T-helper 2 cell (primary cell): ENCODE data around the gene DEK.

Experiments
- DNase-seq, 5 experiments: peaks; one replicate each; pipeline versions ENCODE4 v3.0.0 to v3.0.0-alpha.2; 2012 to 2022

The DEK gene

GRCh38 chr6:18265787-18266522, 1.6 kb upstream of the DEK start:
- DNase-seq, result no peak

- DNase-seq, result no peak
Observed at GRCh38 chr6:18264923-18265377, 620 bp upstream of the DEK start.

- DNase-seq, result peak in 3 of 5 experiments; percentile 16 to 52 (median 27)
Observed at GRCh38 chr6:18263418-18264218, 712 bp downstream of the DEK start.

- DNase-seq, result peak in 3 of 5 experiments; percentile 14 to 89 (median 59)
Observed at GRCh38 chr6:18262702-18263417, 1.5 kb downstream of the DEK start.

- DNase-seq, result no peak
Observed at GRCh38 chr6:18261877-18262276, 2.5 kb downstream of the DEK start.

- peak in 1 of 5 experiments; percentile 78 for DNase-seq
Observed at GRCh38 chr6:18260448-18261106, 3.8 kb downstream of the DEK start.

- DNase-seq, result no peak
Observed at GRCh38 chr6:18259675-18260447, 4.5 kb downstream of the DEK start.

GRCh38 chr6:18254793-18255192, 9.5 kb downstream of the DEK start:
- no peak for DNase-seq

- DNase-seq, result no peak
Observed at GRCh38 chr6:18253635-18254034, 10.7 kb downstream of the DEK start.

- no peak for DNase-seq
Observed at GRCh38 chr6:18249271-18249670, 15.1 kb downstream of the DEK start.

GRCh38 chr6:18248698-18249097, 15.6 kb downstream of the DEK start:
- DNase-seq, result no peak

- DNase-seq, result no peak
Observed at GRCh38 chr6:18247002-18247401, 17.3 kb downstream of the DEK start.

- DNase-seq, result no peak
Observed at GRCh38 chr6:18246205-18246604, 18.1 kb downstream of the DEK start.

GRCh38 chr6:18245642-18246041, 18.7 kb downstream of the DEK start:
- DNase-seq, result peak in 2 of 5 experiments; percentile 29 to 69

- DNase-seq, result no peak
Observed at GRCh38 chr6:18245079-18245478, 19.3 kb downstream of the DEK start.

GRCh38 chr6:18244251-18244650, 20.1 kb downstream of the DEK start:
- no peak for DNase-seq

- DNase-seq, result peak in 1 of 5 experiments; percentile 29
Observed at GRCh38 chr6:18243302-18243893, 20.9 kb downstream of the DEK start.

- DNase-seq, result no peak
Observed at GRCh38 chr6:18242062-18242851, 22.1 kb downstream of the DEK start.

GRCh38 chr6:18241208-18242038, 22.9 kb downstream of the DEK start:
- peak in 1 of 5 experiments; percentile 30 for DNase-seq

GRCh38 chr6:18240230-18240629, 24.1 kb downstream of the DEK start:
- DNase-seq, result no peak
